Panc1 (cell line): ENCODE data around the gene LRRK1. TPM values are rescaled to one million over a fixed set of nuclear protein-coding genes. Genes with fewer than 3 reads are reported as not detected.

Source experiments
- ATAC-seq: fragments of 200-7000 bp; cut with Tn5 transposase; 2 replicates; pipeline ENCODE4 v1.9.1; 2020; ENCODE audit warnings: mild to moderate bottlenecking, moderate library complexity
- BruUV-seq: library from RNA; stranded (reverse); fragments of 400-500 nt; replicated peaks from 2 replicates; lab custom pipeline; 2021; lab: Mats Ljungman, UMichigan
- CTCF ChIA-PET: fragments of 300-600 bp; sonication (Branson Sonifier 250); formaldehyde crosslinking; loops from one replicate; lab custom pipeline; 2022; ENCODE audit warnings: antibody characterized with exemption; lab: Charles Lee
- POLR2A ChIA-PET: fragments of 300-600 bp; sonication (Branson Sonifier 250); formaldehyde crosslinking; loops from one replicate; lab custom pipeline; 2022; ENCODE audit warnings: antibody characterized with exemption; lab: Charles Lee
- DNase-seq: peaks from one replicate; pipeline ENCODE4 v3.0.0-alpha.2; 2010; ENCODE audit warnings: low read depth, low spot score
- H3K27ac ChIP-seq: 2 replicates; pipeline ENCODE4 v1.5.1; 2011; ENCODE audit warnings: mild to moderate bottlenecking, low read length, inconsistent platforms
- H3K27me3 ChIP-seq: fragments of 200-500 bp; sonication (Bioruptor generic); 2 replicates; pipeline ENCODE4 v1.6.0; 2014; ENCODE audit warnings: low read length, inconsistent platforms; ENCODE audit not compliant: control insufficient read depth, insufficient read depth
- H3K36me3 ChIP-seq: fragments of 200-500 bp; sonication (Bioruptor generic); 2 replicates; pipeline ENCODE4 v1.5.1; 2014; ENCODE audit warnings: inconsistent platforms, mild to moderate bottlenecking, low read length, moderate library complexity; ENCODE audit not compliant: control insufficient read depth, insufficient read depth
- H3K4me1 ChIP-seq: 2 replicates; pipeline ENCODE4 v1.5.1; 2011; ENCODE audit warnings: inconsistent platforms, mild to moderate bottlenecking, low read length, moderate library complexity; ENCODE audit not compliant: control insufficient read depth, insufficient read depth
- H3K4me3 ChIP-seq, 2 experiments: 2 replicates each; pipeline ENCODE4 v1.5.1; 2011 to 2012; ENCODE audit warnings: low read depth in 2 of 2, low read length in 2 of 2, mild to moderate bottlenecking in 2 of 2, inconsistent platforms in 1 of 2, moderate library complexity in 1 of 2
- H3K9me3 ChIP-seq: fragments of 200-500 bp; sonication (Bioruptor generic); 2 replicates; pipeline ENCODE4 v1.5.1; 2014; ENCODE audit warnings: low read depth, mild to moderate bottlenecking, inconsistent platforms, low read length, moderate library complexity; ENCODE audit not compliant: control insufficient read depth, insufficient read depth
- CTCF ChIP-seq: fragments of 450-650 bp; IDR thresholded peaks from 2 replicates; pipeline ENCODE4 v1.5.1; 2017; ENCODE audit warnings: mild to moderate bottlenecking
- POLR2AphosphoS5 ChIP-seq: IDR thresholded peaks from 2 replicates; pipeline ENCODE4 v1.6.1; 2012; ENCODE audit warnings: mild to moderate bottlenecking, low read depth, low read length, moderate library complexity
- REST ChIP-seq, 2 experiments: IDR thresholded peaks; 2 replicates each; pipeline ENCODE4 v1.6.1; 2011 to 2012; ENCODE audit warnings: low read depth in 2 of 2, control low read depth in 1 of 2, low read length in 1 of 2, mild to moderate bottlenecking in 1 of 2, moderate library complexity in 1 of 2; ENCODE audit not compliant: insufficient read depth in 1 of 2
- SIN3A ChIP-seq: IDR thresholded peaks from 2 replicates; pipeline ENCODE4 v1.6.1; 2012; ENCODE audit warnings: low read depth, mild to moderate bottlenecking, low read length, moderate library complexity, borderline replicate concordance; ENCODE audit not compliant: insufficient read depth
- TCF7L2 ChIP-seq: IDR thresholded peaks from 2 replicates; pipeline ENCODE4 v1.6.1; 2011; ENCODE audit warnings: mild to moderate bottlenecking, low read depth, low read length, inconsistent platforms
- in situ Hi-C: cut with HindIII; loops from 2 replicates; pipeline ENCODE4 v1.10.0; 2016; ENCODE audit warnings: low sequenced_read_pairs, low pct_unique_long_range_greater_than_20kb
- intact Hi-C: fragments of 100-400 bp; cut with micrococcal nuclease; formaldehyde crosslinking; loops from one replicate; pipeline ENCODE4 v1.10.0; 2022; ENCODE audit not compliant: unreplicated experiment
- total RNA-seq: library from RNA; stranded (reverse); gene quantifications from one replicate; pipeline ENCODE4 v1.2.1, GENCODE V29; 2021; ENCODE audit not compliant: unreplicated experiment

Gene LRRK1
- total RNA-seq, 1 experiment from 2014 or later = 88.0 TPM

GRCh38 chr15:100939791-100940190, 20.6 kb downstream of the LRRK1 start:
- Histone ChIP-seq H3K9me3 (no peaks in the 10 kb centered on the region), H3K4me3 (no peak overlapping the region), H3K27me3 (no peaks in the 10 kb centered on the region), H3K4me1 (peaks cover 43% of the 10 kb centered on the region), H3K27ac (peak overlapping the region; percentile 86; the same call in 1 of the 2 replicates), H3K36me3 (no peaks in the 10 kb centered on the region)
- ATAC-seq (no peak), DNase-seq (no peak)
- in situ Hi-C loops = no loop called here
- no TSS peak for BruUV-seq
- intact Hi-C loops = no loop called here
- POLR2A ChIA-PET = no interaction called here
- TF ChIP-seq SIN3A = no peak
- TF ChIP-seq REST (IDR thresholded peaks at IDR 0.05; ENCODE audit: insufficient read depth in 1 of 2, low read depth in 2 of 2, low read length in 1 of 2) = no peak
- TF ChIP-seq POLR2AphosphoS5 = no peak
- no peak for TF ChIP-seq CTCF
- TF ChIP-seq TCF7L2 = no peak
- CTCF ChIA-PET = no interaction called here

- TF ChIP-seq SIN3A (no peak), CTCF (no peak)
- CTCF ChIA-PET = no interaction called here
- DNase-seq = no peak
- no TSS peak for BruUV-seq
- POLR2A ChIA-PET = no interaction called here
- in situ Hi-C loops (no loop called here), intact Hi-C loops (no loop called here)
- Histone ChIP-seq H3K36me3 (no peaks in the 10 kb centered on the region), H3K4me1 (peaks cover 47% of the 10 kb centered on the region), H3K9me3 (no peaks in the 10 kb centered on the region), H3K27me3 (no peaks in the 10 kb centered on the region), H3K4me3 (no peak overlapping the region), H3K27ac (peak overlapping the region; percentile 86)
- ATAC-seq = 0 out of 2 replicates have a peak, but pooled peaks have one; percentile 18
Measured at GRCh38 chr15:100940767-100941379, 21.7 kb downstream of the LRRK1 start.
